ENCODE data around the gene KCTD17.
A peak's percentile ranks its signal among the peaks of the same experiment; 100 is the strongest.

KCTD17 gene

GRCh38 chr22:37021041-37021440 lies 30.5 kb upstream of the KCTD17 start:
- no peak for DNase-seq (ENCODE audit: low spot score)

- peak; percentile 49 for DNase-seq (ENCODE audit: low spot score)
Measured at GRCh38 chr22:37021710-37022482, 29.6 kb upstream of the KCTD17 start.

GRCh38 chr22:37022483-37023337 lies 28.8 kb upstream of the KCTD17 start:
- no peak for DNase-seq (ENCODE audit: low spot score)

GRCh38 chr22:37023743-37024338 lies 27.7 kb upstream of the KCTD17 start:
- DNase-seq (ENCODE audit: low spot score): no peak

GRCh38 chr22:37024339-37025157 lies 27.0 kb upstream of the KCTD17 start:
- no peak for DNase-seq (ENCODE audit: low spot score)

- no peak for DNase-seq (ENCODE audit: low spot score)
Measured at GRCh38 chr22:37025500-37026070, 26.0 kb upstream of the KCTD17 start.

- no peak for DNase-seq (ENCODE audit: low spot score)
Measured at GRCh38 chr22:37026325-37026724, 25.2 kb upstream of the KCTD17 start.

- no peak for DNase-seq (ENCODE audit: low spot score)
Measured at GRCh38 chr22:37027556-37027955, 24.0 kb upstream of the KCTD17 start.

- no peak for DNase-seq (ENCODE audit: low spot score)
Measured at GRCh38 chr22:37028692-37029674, 22.6 kb upstream of the KCTD17 start.

GRCh38 chr22:37030560-37031281 lies 20.8 kb upstream of the KCTD17 start:
- DNase-seq (ENCODE audit: low spot score): no peak

- DNase-seq (ENCODE audit: low spot score): no peak
Measured at GRCh38 chr22:37032134-37032534, 19.4 kb upstream of the KCTD17 start.

- DNase-seq (ENCODE audit: low spot score): peak; percentile 42
Measured at GRCh38 chr22:37032535-37033460, 18.7 kb upstream of the KCTD17 start.

- no peak for DNase-seq (ENCODE audit: low spot score)
Measured at GRCh38 chr22:37033605-37034430, 17.7 kb upstream of the KCTD17 start.

- DNase-seq (ENCODE audit: low spot score): no peak
Measured at GRCh38 chr22:37036655-37037377, 14.7 kb upstream of the KCTD17 start.

- DNase-seq (ENCODE audit: low spot score): no peak
Measured at GRCh38 chr22:37037669-37038068, 13.9 kb upstream of the KCTD17 start.

- DNase-seq (ENCODE audit: low spot score): no peak
Measured at GRCh38 chr22:37039466-37039865, 12.1 kb upstream of the KCTD17 start.
